ENCODE data around the gene FOXD4. TPM values are rescaled to one million over a fixed set of nuclear protein-coding genes. Genes with fewer than 3 reads are reported as not detected.

The FOXD4 gene
- not detected in 2 replicates for total RNA-seq

GRCh38 chr9:117995-118467 lies at the start of gene FOXD4:
FOXD4 (minus strand) TSS chr9:118417; CDS start chr9:118119, 298 bp downstream.

Other genes with a start within 250 kb of the FOXD4 start
- gene WASHC1, start 89.0 kb downstream of the FOXD4 start, total RNA-seq, result 3.2 and 9.2 TPM in 2 replicates
- 14.2 and 15.0 TPM in 2 replicates for gene ZNG1A, start 60.6 kb upstream of the FOXD4 start, total RNA-seq
- under 0.01 and 0.29 TPM in 2 replicates for gene DOCK8, start 96.4 kb upstream of the FOXD4 start, total RNA-seq